ENCODE results near the gene TADA3. TPM values are rescaled to one million over a fixed set of nuclear protein-coding genes. Genes with fewer than 3 reads are reported as not detected.
A peak's percentile ranks its signal among the peaks of the same experiment; 100 is the strongest.

The TADA3 gene
- total and polyA plus RNA-seq, 2 donors (not counting 1 experiment from before 2014, with no cell fraction given) = 51.2 to 87.9 TPM

DNA sequence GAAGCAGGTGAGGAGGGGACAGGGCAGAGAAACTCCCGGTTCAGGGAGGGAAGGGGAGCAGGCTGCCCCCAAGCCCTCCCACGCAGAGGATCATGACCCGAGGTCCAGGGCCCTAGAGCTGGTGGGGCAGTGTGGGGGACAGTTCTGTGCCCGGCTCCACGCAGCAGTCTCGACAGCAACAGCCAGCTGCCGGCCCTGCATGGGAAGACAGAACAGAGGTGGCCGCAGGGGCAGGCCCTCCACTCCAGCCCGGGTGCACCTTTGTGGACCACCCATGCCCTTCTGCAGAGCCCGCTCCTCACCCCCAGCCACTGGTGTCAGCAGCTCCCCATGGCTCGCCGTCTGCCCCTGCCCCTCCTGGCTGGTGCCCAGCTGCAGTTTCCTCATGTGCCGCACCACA, 34.8 kb downstream of the TADA3 start:
- Histone ChIP-seq H2AFZ (ENCODE audit: low read length) (no peak overlapping the region), H3K9me3 (ENCODE audit: control insufficient read depth, insufficient read depth, low read depth, low read length) (no peaks in the 10 kb centered on the region), H3K27me3 (ENCODE audit: control insufficient read depth, insufficient read depth, low read length) (no peaks in the 10 kb centered on the region), H3K27ac (ENCODE audit: insufficient read depth, low read length) (no peak overlapping the region), H3K4me2 (ENCODE audit: extremely low read depth, insufficient read depth, low read length) (no peak overlapping the region), H3K4me1 (ENCODE audit: control insufficient read depth, extremely low read depth, insufficient read depth, low read length) (no peaks in the 10 kb centered on the region), H3K9ac (ENCODE audit: insufficient read depth, low read length) (no peak overlapping the region), H4K20me1 (ENCODE audit: control insufficient read depth, extremely low read depth, insufficient read depth, low read length) (no peaks in the 10 kb centered on the region), H3K4me3 (replicated peaks in 1 of 4; ENCODE audit: control extremely low read depth in 1 of 4, insufficient read depth in 1 of 4, low read depth in 3 of 4, low read length in 4 of 4) (no peak overlapping the region), H3K36me3 (ENCODE audit: control insufficient read depth, insufficient read depth, low read length) (peaks cover 13% of the 10 kb centered on the region), H3K79me2 (ENCODE audit: control insufficient read depth, insufficient read depth, low read length) (no peaks in the 10 kb centered on the region)
- TF ChIP-seq CTCF (conservative IDR thresholded peaks at IDR 0.05 in 1 of 2, IDR thresholded peaks at IDR 0.05 in 1 of 2; ENCODE audit: low read depth in 1 of 2, low read length in 2 of 2) = no peak
- no peak for TF ChIP-seq EZH2 (IDR thresholded peaks at IDR 0.05; ENCODE audit: low read length, missing control alignments)
- no peak for DNase-seq (ENCODE audit: low read depth in 2 of 2)

- peaks cover 11% of the 10 kb centered on the region for H3K79me2 ChIP-seq (ENCODE audit: control insufficient read depth, insufficient read depth, low read length)
- no peak overlapping the region for H3K27ac ChIP-seq (ENCODE audit: insufficient read depth, low read length)
- no peak overlapping the region for H3K4me2 ChIP-seq (ENCODE audit: extremely low read depth, insufficient read depth, low read length)
- no peaks in the 10 kb centered on the region for H3K4me1 ChIP-seq (ENCODE audit: control insufficient read depth, extremely low read depth, insufficient read depth, low read length)
- TF ChIP-seq CTCF (conservative IDR thresholded peaks at IDR 0.05 in 1 of 2, IDR thresholded peaks at IDR 0.05 in 1 of 2; ENCODE audit: low read depth in 1 of 2, low read length in 2 of 2) (no peak), EZH2 (IDR thresholded peaks at IDR 0.05; ENCODE audit: low read length, missing control alignments) (no peak)
- H3K9me3 ChIP-seq (ENCODE audit: control insufficient read depth, insufficient read depth, low read depth, low read length) = no peaks in the 10 kb centered on the region
- no peaks in the 10 kb centered on the region for H3K27me3 ChIP-seq (ENCODE audit: control insufficient read depth, insufficient read depth, low read length)
- no peak for DNase-seq (ENCODE audit: low read depth in 2 of 2)
- H2AFZ ChIP-seq (ENCODE audit: low read length) = no peak overlapping the region
- H3K9ac ChIP-seq (ENCODE audit: insufficient read depth, low read length) = no peak overlapping the region
- peaks cover 20% of the 10 kb centered on the region for H3K36me3 ChIP-seq (ENCODE audit: control insufficient read depth, insufficient read depth, low read length)
- H3K4me3 ChIP-seq (replicated peaks in 1 of 4; ENCODE audit: control extremely low read depth in 1 of 4, insufficient read depth in 1 of 4, low read depth in 3 of 4, low read length in 4 of 4) = no peak overlapping the region
- H4K20me1 ChIP-seq (ENCODE audit: control insufficient read depth, extremely low read depth, insufficient read depth, low read length) = no peaks in the 10 kb centered on the region
Measured at GRCh38 chr3:9754678-9755077, 37.6 kb downstream of the TADA3 start.

DNA sequence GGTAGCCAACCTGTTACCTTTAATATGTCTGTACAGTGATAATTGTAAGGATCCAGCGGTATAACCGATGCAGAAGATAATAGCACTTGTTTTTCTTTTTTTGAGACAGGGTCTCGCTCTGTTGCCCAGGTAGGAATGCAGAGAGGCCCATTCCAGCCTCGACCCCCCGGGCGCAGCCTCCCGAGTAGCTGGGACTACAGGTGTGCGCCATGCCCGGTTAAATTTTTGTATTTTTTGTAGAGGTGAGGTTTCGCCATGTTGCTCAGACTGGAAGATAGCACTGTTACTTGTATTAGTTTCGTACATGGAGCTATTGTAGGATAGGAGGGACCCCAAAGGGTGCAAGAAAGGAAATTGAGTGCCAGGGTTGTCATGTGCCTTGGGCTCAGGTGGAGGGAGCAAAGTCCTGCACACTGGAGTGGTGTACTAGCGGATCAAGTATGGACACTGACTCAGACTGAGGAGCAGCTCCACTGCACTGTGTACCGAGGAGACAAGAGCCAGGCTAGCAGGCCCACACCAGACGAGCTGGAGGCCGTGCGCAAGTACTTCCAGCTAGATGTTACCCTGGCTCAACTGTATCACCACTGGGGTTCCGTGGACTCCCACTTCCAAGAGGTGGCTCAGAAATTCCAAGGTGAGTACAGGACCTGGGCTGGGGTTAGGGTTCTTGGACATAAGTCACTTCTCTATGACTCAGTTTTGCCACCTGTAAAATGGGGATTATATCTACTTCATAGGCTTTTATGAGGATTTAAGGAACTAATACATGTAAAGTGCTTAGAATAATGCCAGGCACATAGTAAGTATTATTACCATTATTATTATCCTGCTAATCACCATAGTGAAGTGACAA, 41.5 kb downstream of the TADA3 start:
- Histone ChIP-seq H3K27ac (ENCODE audit: insufficient read depth, low read length) (peak overlapping the region; percentile 84), H3K4me2 (ENCODE audit: extremely low read depth, insufficient read depth, low read length) (peak overlapping the region; percentile 89), H3K27me3 (ENCODE audit: control insufficient read depth, insufficient read depth, low read length) (no peaks in the 10 kb centered on the region), H3K9me3 (ENCODE audit: control insufficient read depth, insufficient read depth, low read depth, low read length) (no peaks in the 10 kb centered on the region), H3K4me3 (replicated peaks in 1 of 4; ENCODE audit: control extremely low read depth in 1 of 4, insufficient read depth in 1 of 4, low read depth in 3 of 4, low read length in 4 of 4) (peak overlapping the region; percentile 70 to 95 (median 84)), H2AFZ (ENCODE audit: low read length) (peak overlapping the region; percentile 97), H3K36me3 (ENCODE audit: control insufficient read depth, insufficient read depth, low read length) (peaks cover 15% of the 10 kb centered on the region), H4K20me1 (ENCODE audit: control insufficient read depth, extremely low read depth, insufficient read depth, low read length) (no peaks in the 10 kb centered on the region), H3K4me1 (ENCODE audit: control insufficient read depth, extremely low read depth, insufficient read depth, low read length) (peaks cover 11% of the 10 kb centered on the region), H3K79me2 (ENCODE audit: control insufficient read depth, insufficient read depth, low read length) (peaks cover 11% of the 10 kb centered on the region), H3K9ac (ENCODE audit: insufficient read depth, low read length) (peak overlapping the region; percentile 56)
- TF ChIP-seq CTCF (conservative IDR thresholded peaks at IDR 0.05 in 1 of 2, IDR thresholded peaks at IDR 0.05 in 1 of 2; ENCODE audit: low read depth in 1 of 2, low read length in 2 of 2) (no peak), EZH2 (IDR thresholded peaks at IDR 0.05; ENCODE audit: low read length, missing control alignments) (no peak)
- DNase-seq (ENCODE audit: low read depth in 2 of 2) = peak in 1 of 2 donors; percentile 45

Data from fibroblast of lung (primary cell).